Measurements from ENCODE around the gene SGO2. TPM values are rescaled to one million over a fixed set of nuclear protein-coding genes. Genes with fewer than 3 reads are reported as not detected.

The SGO2 gene
- total RNA-seq, 1 donor from 2014 or later: 2.8 TPM

DNA sequence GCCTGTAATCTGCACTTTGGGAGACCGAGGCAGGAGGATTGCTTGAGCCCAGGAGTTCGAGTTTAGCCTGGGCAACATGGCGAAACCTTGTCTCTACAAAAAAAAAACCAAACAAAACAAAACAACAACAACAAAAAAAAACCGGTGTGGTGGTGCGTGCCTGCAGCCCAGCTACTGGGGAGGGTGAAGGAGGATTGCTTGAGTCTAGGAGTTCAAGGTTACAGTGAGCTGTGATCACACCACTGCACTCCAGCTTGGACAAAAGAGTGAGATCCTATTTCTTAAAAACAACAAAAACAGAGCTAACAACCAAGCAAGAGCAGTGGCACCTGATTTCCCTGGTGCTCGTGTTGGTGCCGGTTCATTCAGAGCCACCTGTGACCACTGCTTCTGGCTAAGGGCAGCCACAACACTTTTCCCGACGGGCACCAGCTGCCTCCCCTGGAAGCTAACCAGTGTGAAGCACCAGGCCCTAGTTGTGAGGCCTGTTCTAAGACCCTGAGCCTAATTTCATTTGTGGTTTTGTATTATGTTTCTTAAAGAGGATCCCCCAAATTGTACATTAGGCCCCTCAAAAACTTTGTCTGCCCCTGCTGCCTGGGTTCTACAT, 61.1 kb downstream of the SGO2 start:
- Histone ChIP-seq H3K4me1 (peaks cover 10% of the 10 kb centered on the region), H3K27ac (peak overlapping the region; percentile 46), H3K9me3 (no peaks in the 10 kb centered on the region), H3K36me3 (no peaks in the 10 kb centered on the region), H3K27me3 (ENCODE audit: low read depth) (no peaks in the 10 kb centered on the region), H3K4me3 (peak overlapping the region; percentile 64)
- no peak for TF ChIP-seq CTCF (IDR thresholded peaks at IDR 0.05)
- ATAC-seq (no peak), DNase-seq (no peak)
- intact Hi-C loops (cut with DNase I): no loop called here

DNA sequence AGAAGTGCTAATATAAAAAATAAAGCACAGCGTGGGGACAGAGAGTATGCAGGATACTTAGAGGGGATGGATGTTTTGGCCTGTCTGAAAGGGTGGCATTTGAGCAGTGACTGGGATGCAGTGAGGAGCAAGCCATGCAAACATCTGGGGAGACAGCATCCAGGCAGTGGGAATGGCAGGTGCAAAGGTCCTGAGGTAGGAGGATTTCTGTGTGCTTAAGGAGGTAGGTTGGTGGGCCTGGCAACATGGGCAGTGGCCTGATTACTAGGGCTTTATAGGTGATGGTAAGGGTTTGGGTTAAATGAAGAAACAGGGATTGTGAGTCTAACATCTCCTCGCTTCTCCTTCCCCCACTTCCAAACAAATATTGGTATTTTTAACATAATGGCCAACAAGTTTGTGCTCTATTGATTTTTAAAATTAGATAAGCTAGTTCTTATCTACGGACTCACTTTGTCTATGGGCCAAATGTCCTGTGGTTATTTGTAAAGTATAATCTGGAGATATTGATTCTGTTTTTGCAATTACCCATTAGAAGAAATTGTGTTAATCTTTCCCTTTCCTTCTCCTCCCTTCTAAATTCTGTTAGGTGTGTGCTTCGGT, 62.2 kb downstream of the SGO2 start:
- no peaks in the 10 kb centered on the region for H3K9me3 ChIP-seq
- no peak for ATAC-seq
- no peak overlapping the region for H3K4me3 ChIP-seq
- no peak for TF ChIP-seq CTCF (IDR thresholded peaks at IDR 0.05)
- peaks cover 10% of the 10 kb centered on the region for H3K4me1 ChIP-seq
- DNase-seq: no peak
- H3K27me3 ChIP-seq (ENCODE audit: low read depth): no peaks in the 10 kb centered on the region
- H3K36me3 ChIP-seq: no peaks in the 10 kb centered on the region
- intact Hi-C loops (cut with DNase I): no loop called here
- H3K27ac ChIP-seq: no peak overlapping the region

GRCh38 chr2:200590090-200590489, 64.1 kb downstream of the SGO2 start:
- no peak for TF ChIP-seq CTCF (IDR thresholded peaks at IDR 0.05)
- Histone ChIP-seq H3K27ac (no peak overlapping the region), H3K4me1 (peaks cover 10% of the 10 kb centered on the region), H3K4me3 (no peak overlapping the region), H3K36me3 (no peaks in the 10 kb centered on the region), H3K27me3 (ENCODE audit: low read depth) (no peaks in the 10 kb centered on the region), H3K9me3 (no peaks in the 10 kb centered on the region)
- DNase-seq: no peak
- intact Hi-C loops (cut with DNase I): no loop called here
- peak in 1 of 2 donors; percentile 51 for ATAC-seq

DNA sequence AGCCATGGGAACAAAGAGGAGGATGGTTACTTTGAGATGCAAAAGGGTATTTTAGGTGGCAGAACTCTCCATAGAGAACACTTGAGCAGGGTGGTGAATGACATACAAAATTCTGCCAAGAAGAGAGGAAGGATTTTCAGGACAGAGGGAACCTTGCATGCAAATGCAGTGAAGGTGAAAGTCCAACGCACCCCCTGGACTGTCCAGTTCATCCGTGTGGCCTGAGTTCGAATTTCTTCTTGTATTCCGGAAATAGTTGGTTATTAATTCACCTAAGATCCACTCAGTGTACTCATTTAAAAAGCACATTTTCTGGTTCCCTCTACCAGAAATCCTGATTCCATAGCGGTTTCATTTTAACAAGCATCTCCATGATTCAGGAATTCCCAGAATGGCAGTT, 65.3 kb downstream of the SGO2 start:
- Histone ChIP-seq H3K9me3 (no peaks in the 10 kb centered on the region), H3K36me3 (no peaks in the 10 kb centered on the region), H3K4me3 (no peak overlapping the region), H3K27me3 (ENCODE audit: low read depth) (no peaks in the 10 kb centered on the region), H3K4me1 (no peaks in the 10 kb centered on the region), H3K27ac (no peak overlapping the region)
- TF ChIP-seq CTCF (IDR thresholded peaks at IDR 0.05): no peak
- ATAC-seq (no peak), DNase-seq (no peak)
- intact Hi-C loops (cut with DNase I): no loop called here

DNA sequence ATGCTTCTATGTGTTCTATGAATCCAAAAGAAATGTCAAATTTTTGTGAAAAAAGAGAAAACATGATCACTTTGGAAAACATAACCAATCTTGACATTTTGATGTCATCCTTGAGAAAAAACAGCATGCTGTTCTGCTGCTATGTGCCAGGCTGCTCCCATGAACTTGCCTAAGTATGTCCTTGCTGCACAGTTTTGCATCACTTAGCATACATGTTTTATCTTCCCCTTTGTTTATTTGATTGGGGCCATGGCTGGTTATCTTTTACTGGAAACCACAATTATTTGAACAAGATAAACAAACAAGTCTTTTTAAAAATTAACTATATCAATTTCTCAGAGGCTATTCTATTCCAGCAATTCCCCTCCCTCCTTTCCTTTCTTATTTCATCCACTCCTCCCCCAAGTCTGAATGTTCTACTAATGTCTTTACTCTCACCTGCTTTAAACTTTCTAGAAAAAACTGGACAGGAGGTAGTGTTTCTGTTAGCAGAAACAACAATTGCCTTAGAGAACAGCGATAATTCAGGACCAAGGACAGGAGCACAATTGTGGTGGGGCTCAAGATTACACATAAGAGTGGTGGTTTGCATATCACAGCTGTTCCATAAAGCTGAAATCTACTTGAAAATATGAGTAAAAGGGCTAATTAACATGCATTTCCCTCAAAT, 66.5 kb downstream of the SGO2 start:
- no peak for TF ChIP-seq CTCF (IDR thresholded peaks at IDR 0.05)
- no peaks in the 10 kb centered on the region for H3K36me3 ChIP-seq
- H3K4me3 ChIP-seq: no peak overlapping the region
- no peak for DNase-seq
- H3K4me1 ChIP-seq: no peaks in the 10 kb centered on the region
- H3K27me3 ChIP-seq (ENCODE audit: low read depth): no peaks in the 10 kb centered on the region
- intact Hi-C loops (cut with DNase I): no loop called here
- no peak overlapping the region for H3K27ac ChIP-seq
- no peak for ATAC-seq
- H3K9me3 ChIP-seq: no peaks in the 10 kb centered on the region
